ENCODE results near the gene IRS2. TPM values are rescaled to one million over a fixed set of nuclear protein-coding genes. Genes with fewer than 3 reads are reported as not detected.

Gene IRS2
- total and polyA plus RNA-seq, 2 donors (not counting 3 experiments of a cell fraction or from before 2014, with no cell fraction given), result 1.6 to 4.4 TPM

- Histone ChIP-seq H3K9me3 (replicated peaks; ENCODE audit: control insufficient read depth, insufficient read depth, low read length) (no peaks in the 10 kb centered on the region), H3K36me3 (ENCODE audit: control insufficient read depth in 2 of 2, extremely low read depth in 1 of 2, insufficient read depth in 2 of 2, low read length in 2 of 2) (peaks cover 0 to 4% of the 10 kb centered on the region in 2 experiments), H3K4me1 (ENCODE audit: control insufficient read depth, extremely low read depth, insufficient read depth, low read length) (peaks cover 8% of the 10 kb centered on the region), H3K9ac (replicated peaks; ENCODE audit: extremely low read depth, insufficient read depth, low read length) (no peak overlapping the region), H2AFZ (ENCODE audit: low read depth, low read length) (no peak overlapping the region), H4K20me1 (replicated peaks; ENCODE audit: control insufficient read depth, extremely low read depth, insufficient read depth, low read length) (no peaks in the 10 kb centered on the region), H3K9me1 (replicated peaks; ENCODE audit: control insufficient read depth, extremely low read depth, insufficient read depth, low read length) (no peaks in the 10 kb centered on the region), H3K27me3 (ENCODE audit: control insufficient read depth in 2 of 2, insufficient read depth in 2 of 2, low read length in 2 of 2) (peaks cover 0 to 2% of the 10 kb centered on the region in 2 experiments), H3K4me3 (replicated peaks in 1 of 3; ENCODE audit: insufficient read depth in 1 of 3, low read depth in 1 of 3, low read length in 3 of 3) (no peak overlapping the region), H3K4me2 (ENCODE audit: insufficient read depth, low read length) (no peak overlapping the region), H3K79me2 (ENCODE audit: control insufficient read depth, insufficient read depth, low read length) (peaks cover 4% of the 10 kb centered on the region), H3K27ac (ENCODE audit: insufficient read depth, low read depth, low read length) (no peak overlapping the region)
- dilution Hi-C loops (cut with MboI; ENCODE audit: extremely low pct_ligation_motif_present, low sequenced_read_pairs) (no loop called here), intact Hi-C loops (cut with micrococcal nuclease) (loop anchor here (5.0 to 10.0 kb wide), 3 partner anchors 113 to 578 kb away; no protein-coding TSS in a partner anchor)
- POLR2A ChIA-PET, result no interaction called here
- DNase-seq (ENCODE audit: low read depth, low spot score), result no peak
- CTCF ChIA-PET, result interaction anchor here (0.8 to 2.1 kb wide), 2 partner anchors 634 to 864 kb away, joined by 5 to 11 read pairs; no protein-coding TSS in a partner anchor
- TF ChIP-seq MYC (IDR thresholded peaks at IDR 0.05; ENCODE audit: low read depth, low read length) (no peak), POLR2A (IDR thresholded peaks at IDR 0.05; ENCODE audit: low read depth, low read length) (no peak), EZH2 (IDR thresholded peaks at IDR 0.05; ENCODE audit: borderline replicate concordance, low read depth, low read length, severe bottlenecking) (no peak), JUN (IDR thresholded peaks at IDR 0.05; ENCODE audit: borderline replicate concordance, insufficient read depth, insufficient read length, low read depth) (no peak), CTCF (IDR thresholded peaks at IDR 0.05; ENCODE audit: extremely low read depth in 1 of 2, insufficient read depth in 1 of 2, low read depth in 1 of 2, low read length in 2 of 2) (no peak), MAX (IDR thresholded peaks at IDR 0.05; ENCODE audit: insufficient read depth, insufficient read length) (no peak), POLR2AphosphoS5 (IDR thresholded peaks at IDR 0.05; ENCODE audit: insufficient read depth, low read depth, low read length) (no peak), GATA2 (IDR thresholded peaks at IDR 0.05; ENCODE audit: insufficient read depth, insufficient read length, low read depth, low read length) (no peak), FOS (IDR thresholded peaks at IDR 0.05; ENCODE audit: borderline replicate concordance, insufficient read depth, low read length) (no peak)
- FAIRE-seq, result no peak
- BruUV-seq (replicated peaks), result no TSS peak
These were observed 6.4 kb downstream of the IRS2 start for GRCh38 chr13:109779876-109780510.
